HEK293 (cell line): ENCODE data around the gene HOXC5.

Experiments used
- BCL11B ChIP-seq: fragments of 450-650 bp; formaldehyde crosslinking; IDR thresholded peaks from 2 replicates; pipeline ENCODE4 v1.5.1; 2016; ENCODE audit warnings: low read depth, missing biosample characterization, missing genetic modification characterization
- ELK4 ChIP-seq: IDR thresholded peaks from 2 replicates; pipeline ENCODE4 v1.6.1; 2011; ENCODE audit warnings: mild to moderate bottlenecking, low read depth, low read length, borderline replicate concordance
- KLF9 ChIP-seq: fragments of 450-650 bp; formaldehyde crosslinking; IDR thresholded peaks from 2 replicates; pipeline ENCODE4 v1.5.1; 2016; ENCODE audit warnings: missing biosample characterization, missing genetic modification characterization, low read depth
- PRDM10 ChIP-seq: fragments of 450-650 bp; formaldehyde crosslinking; IDR thresholded peaks from 2 replicates; pipeline ENCODE4 v1.5.1; 2016; ENCODE audit warnings: missing biosample characterization, missing genetic modification characterization
- RBAK ChIP-seq: fragments of 450-650 bp; formaldehyde crosslinking; IDR thresholded peaks from 2 replicates; pipeline ENCODE4 v1.5.1; 2016; ENCODE audit warnings: missing biosample characterization, missing genetic modification characterization
- REST ChIP-seq: fragments of 450-650 bp; formaldehyde crosslinking; IDR thresholded peaks from 2 replicates; pipeline ENCODE4 v1.5.1; 2016; ENCODE audit warnings: missing biosample characterization, missing genetic modification characterization
- ZBTB1 ChIP-seq: fragments of 450-650 bp; formaldehyde crosslinking; IDR thresholded peaks from 2 replicates; pipeline ENCODE4 v1.5.1; 2016; ENCODE audit warnings: missing biosample characterization, missing genetic modification characterization
- ZBTB20 ChIP-seq: fragments of 450-650 bp; formaldehyde crosslinking; IDR thresholded peaks from 2 replicates; pipeline ENCODE4 v1.5.1; 2016; ENCODE audit warnings: missing biosample characterization, missing genetic modification characterization
- ZBTB44 ChIP-seq: fragments of 450-650 bp; IDR thresholded peaks from 2 replicates; pipeline ENCODE4 v1.5.1; 2018; ENCODE audit warnings: missing biosample characterization, mild to moderate bottlenecking, missing genetic modification characterization
- ZNF121 ChIP-seq: fragments of 450-650 bp; formaldehyde crosslinking; IDR thresholded peaks from 2 replicates; pipeline ENCODE4 v1.5.1; 2016; ENCODE audit warnings: missing biosample characterization, missing genetic modification characterization
- ZNF2 ChIP-seq: fragments of 450-650 bp; formaldehyde crosslinking; IDR thresholded peaks from 2 replicates; pipeline ENCODE4 v1.5.1; 2016; ENCODE audit warnings: missing biosample characterization, missing genetic modification characterization
- ZNF211 ChIP-seq: fragments of 450-650 bp; formaldehyde crosslinking; IDR thresholded peaks from 2 replicates; pipeline ENCODE4 v1.5.1; 2016; ENCODE audit warnings: low read depth, missing biosample characterization, missing genetic modification characterization
- ZNF23 ChIP-seq: fragments of 450-650 bp; formaldehyde crosslinking; IDR thresholded peaks from 2 replicates; pipeline ENCODE4 v1.5.1; 2016; ENCODE audit warnings: missing biosample characterization, missing genetic modification characterization, borderline replicate concordance
- ZNF239 ChIP-seq: fragments of 450-650 bp; formaldehyde crosslinking; IDR thresholded peaks from 2 replicates; pipeline ENCODE4 v1.5.1; 2016; ENCODE audit warnings: missing biosample characterization, missing genetic modification characterization
- ZNF26 ChIP-seq: fragments of 450-650 bp; formaldehyde crosslinking; IDR thresholded peaks from 2 replicates; pipeline ENCODE4 v1.5.1; 2016; ENCODE audit warnings: missing biosample characterization, missing genetic modification characterization
- ZNF292 ChIP-seq: fragments of 450-650 bp; formaldehyde crosslinking; IDR thresholded peaks from 2 replicates; pipeline ENCODE4 v1.5.1; 2016; ENCODE audit warnings: low read depth, missing biosample characterization, missing genetic modification characterization, borderline replicate concordance
- ZNF302 ChIP-seq: fragments of 450-650 bp; formaldehyde crosslinking; IDR thresholded peaks from 2 replicates; pipeline ENCODE4 v1.5.1; 2016; ENCODE audit warnings: missing biosample characterization, missing genetic modification characterization, low read depth
- ZNF391 ChIP-seq: fragments of 450-650 bp; formaldehyde crosslinking; IDR thresholded peaks from 2 replicates; pipeline ENCODE4 v1.5.1; 2016; ENCODE audit warnings: low read depth, missing biosample characterization, missing genetic modification characterization, borderline replicate concordance
- ZNF423 ChIP-seq: fragments of 450-650 bp; formaldehyde crosslinking; IDR thresholded peaks from 2 replicates; pipeline ENCODE4 v1.5.1; 2016; ENCODE audit warnings: missing biosample characterization, missing genetic modification characterization
- ZNF433 ChIP-seq: fragments of 450-650 bp; formaldehyde crosslinking; IDR thresholded peaks from 2 replicates; pipeline ENCODE4 v1.5.1; 2016; ENCODE audit warnings: missing biosample characterization, missing genetic modification characterization, low read depth
- ZNF558 ChIP-seq: fragments of 450-650 bp; formaldehyde crosslinking; IDR thresholded peaks from 2 replicates; pipeline ENCODE4 v1.5.1; 2016; ENCODE audit warnings: missing biosample characterization, missing genetic modification characterization
- ZNF585B ChIP-seq: fragments of 450-650 bp; formaldehyde crosslinking; IDR thresholded peaks from 2 replicates; pipeline ENCODE4 v1.5.1; 2016; ENCODE audit warnings: missing biosample characterization, missing genetic modification characterization
- ZNF658 ChIP-seq: fragments of 450-650 bp; formaldehyde crosslinking; IDR thresholded peaks from 2 replicates; pipeline ENCODE4; 2016; ENCODE audit warnings: missing biosample characterization, missing genetic modification characterization
- ZNF692 ChIP-seq: fragments of 450-650 bp; formaldehyde crosslinking; IDR thresholded peaks from 2 replicates; pipeline ENCODE4 v1.5.1; 2016; ENCODE audit warnings: missing biosample characterization, missing genetic modification characterization
- ZNF830 ChIP-seq: fragments of 450-650 bp; IDR thresholded peaks from 2 replicates; pipeline ENCODE4 v1.5.0; 2018; ENCODE audit warnings: missing biosample characterization, missing genetic modification characterization, low read depth, mild to moderate bottlenecking, moderate library complexity
- ZNF837 ChIP-seq: fragments of 450-650 bp; formaldehyde crosslinking; IDR thresholded peaks from 2 replicates; pipeline ENCODE4 v1.5.1; 2016; ENCODE audit warnings: missing biosample characterization, missing genetic modification characterization

Gene HOXC5

GRCh38 chr12:54038871-54039414 lies 6.1 kb downstream of the HOXC5 start (continued):
- 0 out of 2 replicates have a peak, but pooled peaks have one; percentile 75 for TF ChIP-seq ZNF837 (tag by site-specific recombination)
- TF ChIP-seq ZBTB44 (tag by site-specific recombination): no peak
- TF ChIP-seq REST: no peak
- no peak for TF ChIP-seq BCL11B
- TF ChIP-seq ZNF26: no peak
- no peak for TF ChIP-seq ZNF433 (tag by site-specific recombination)
- no peak for TF ChIP-seq ZNF658
- TF ChIP-seq ZNF292 (tag by site-specific recombination): no peak
- no peak for TF ChIP-seq ZNF211 (tag by site-specific recombination)
- no peak for TF ChIP-seq ZNF585B (tag by site-specific recombination)
- TF ChIP-seq ZBTB1 (tag by site-specific recombination): no peak
- TF ChIP-seq ZBTB20 (tag by site-specific recombination): peak; percentile 57
- TF ChIP-seq ZNF239 (tag by site-specific recombination): no peak
- peak; percentile 22 for TF ChIP-seq ZNF2 (tag by site-specific recombination)
- TF ChIP-seq ZNF302: no peak
- TF ChIP-seq ELK4: no peak
- no peak for TF ChIP-seq ZNF121 (tag by site-specific recombination)
- TF ChIP-seq ZNF558 (tag by site-specific recombination): no peak
- no peak for TF ChIP-seq ZNF391 (tag by site-specific recombination)
- TF ChIP-seq ZNF692: no peak
- TF ChIP-seq KLF9 (tag by site-specific recombination): 0 out of 2 replicates have a peak, but pooled peaks have one; percentile 23
- TF ChIP-seq PRDM10 (tag by site-specific recombination): no peak
- peak; percentile 76 for TF ChIP-seq ZNF423 (tag by site-specific recombination)
- TF ChIP-seq ZNF830 (tag by site-specific recombination): no peak
- no peak for TF ChIP-seq RBAK (tag by site-specific recombination)
- TF ChIP-seq ZNF23 (tag by site-specific recombination): no peak
